NCI-H446 treated with DMSO at 0.1 percent for 48 hours (cell line): Measurements from ENCODE around the gene SMCHD1.
"Not testable (repeated sequence)": the region's sequence is repeated elsewhere in the genome, so short reads cannot be mapped to it uniquely, and the experiment has no call there.

Experiments used
- DNase-seq: peaks from one replicate; lab custom pipeline; 2025; lab: John Stamatoyannopoulos, UW

SMCHD1 gene

GRCh38 chr18:2814928-2815327 is 159.4 kb downstream of the SMCHD1 start:
- no peak for DNase-seq

DNA sequence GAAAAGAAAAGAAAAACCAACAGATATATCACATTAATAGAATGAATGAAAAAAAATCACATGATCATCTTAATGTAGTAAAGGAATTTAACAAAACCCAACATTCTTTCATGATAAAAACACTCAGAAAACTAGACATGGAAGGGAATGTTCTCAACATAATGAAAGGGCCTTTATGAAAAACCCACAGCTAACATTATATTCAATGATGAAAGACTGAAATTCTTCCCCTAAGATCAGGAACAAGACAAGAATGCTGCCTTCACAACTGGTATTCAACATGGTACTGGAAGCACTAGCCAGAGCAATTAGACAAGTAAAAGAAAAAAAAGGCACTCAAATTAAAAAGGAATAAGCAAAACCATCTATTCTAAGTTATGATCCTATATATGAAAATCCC is 162.8 kb downstream of the SMCHD1 start:
- DNase-seq: no peak

- no peak for DNase-seq
Observed at GRCh38 chr18:2821695-2822094, 166.2 kb downstream of the SMCHD1 start.

DNA sequence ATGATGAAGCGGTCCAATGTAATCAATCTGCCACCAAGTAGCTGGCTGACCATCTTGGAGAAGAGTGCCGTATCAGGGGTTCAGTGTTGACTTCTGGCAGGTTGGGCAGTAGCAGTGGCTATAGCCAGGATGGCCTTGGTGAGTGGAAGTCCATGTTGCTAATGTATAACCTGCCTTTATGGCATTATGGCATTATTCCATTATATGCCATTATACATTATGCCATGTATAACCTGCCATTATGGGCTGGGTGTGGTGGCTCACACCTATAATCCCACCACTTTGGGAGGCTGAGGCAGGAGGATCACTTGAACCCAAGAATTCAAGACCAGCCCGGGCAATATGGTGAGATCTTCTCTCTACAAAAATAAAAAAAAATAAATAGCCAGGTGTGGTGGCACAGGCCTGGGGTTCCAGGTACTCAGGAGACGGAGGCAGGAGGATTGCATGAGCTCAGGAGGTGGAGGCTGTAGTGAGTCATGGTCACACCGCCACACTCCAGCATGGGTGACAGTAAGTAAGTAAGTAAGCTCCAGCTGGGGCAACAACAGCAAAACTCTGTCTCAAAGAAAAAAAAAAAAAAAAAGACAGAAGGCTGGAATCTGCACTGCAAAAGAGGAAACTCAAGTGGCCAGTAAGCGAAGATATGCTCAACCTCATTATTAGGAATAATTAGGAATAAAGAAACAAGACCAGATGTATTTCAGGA is 166.8 kb downstream of the SMCHD1 start:
- DNase-seq: no peak

DNA sequence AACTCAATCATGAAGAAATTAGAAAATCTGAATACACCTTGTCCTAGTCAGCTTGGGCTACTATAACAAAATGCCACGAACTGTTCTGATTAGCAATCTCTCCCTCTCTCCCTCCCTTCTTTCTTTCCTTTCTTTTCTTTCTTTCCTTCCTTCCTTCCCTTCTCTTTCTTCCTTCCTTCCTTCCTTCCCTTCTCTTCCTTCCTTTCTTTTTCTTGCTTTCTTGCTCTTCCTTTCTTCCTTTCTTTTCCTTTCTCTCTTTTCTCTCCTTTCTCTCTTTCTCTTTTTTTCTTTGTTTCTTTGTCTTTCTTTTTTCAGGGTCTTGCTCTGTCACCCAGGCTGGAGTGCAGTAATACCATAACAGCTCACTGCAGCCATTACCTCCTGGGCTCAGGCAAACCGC is 167.7 kb downstream of the SMCHD1 start:
- no peak for DNase-seq

DNA sequence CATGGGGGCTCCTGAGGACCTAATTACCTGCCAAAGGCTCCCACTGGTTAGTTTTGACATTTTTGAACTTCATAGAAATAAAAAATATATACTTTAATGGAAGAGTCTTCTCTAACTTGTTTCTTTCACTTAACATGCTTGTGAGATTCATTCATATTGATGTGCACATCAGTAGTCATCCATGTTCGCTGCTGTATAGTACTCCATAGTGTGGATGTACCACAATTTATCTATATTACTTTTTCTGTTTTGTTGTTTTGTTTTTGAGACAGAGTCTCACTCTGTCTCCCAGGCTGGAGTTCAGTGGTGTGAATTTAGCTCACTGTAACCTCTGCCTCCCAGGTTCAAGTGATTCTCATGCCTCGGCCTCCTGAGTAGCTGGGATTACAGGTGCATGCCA is 168.4 kb downstream of the SMCHD1 start:
- DNase-seq: no peak

DNA sequence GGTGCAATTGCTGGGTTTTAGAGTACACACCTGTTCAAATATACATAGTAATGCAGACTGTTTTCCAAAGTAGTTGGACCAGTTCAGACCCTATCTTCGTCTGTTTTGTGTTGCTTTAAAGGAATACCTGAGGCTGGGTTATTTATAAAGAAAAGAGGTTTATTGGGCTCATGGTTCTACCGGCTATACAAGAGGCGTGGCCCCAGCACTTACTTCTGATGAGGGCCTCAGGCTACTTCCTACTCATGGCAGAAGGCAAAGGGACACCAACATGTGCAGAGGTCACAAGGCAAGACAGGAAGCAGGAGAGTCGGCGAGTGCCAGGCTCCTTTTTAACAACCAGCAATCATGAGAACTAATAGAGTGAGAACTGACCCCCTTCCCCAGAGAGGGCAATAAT is 169.3 kb downstream of the SMCHD1 start:
- no peak for DNase-seq

- no peak for DNase-seq
Observed at GRCh38 chr18:2825613-2826175, 170.2 kb downstream of the SMCHD1 start.

DNA sequence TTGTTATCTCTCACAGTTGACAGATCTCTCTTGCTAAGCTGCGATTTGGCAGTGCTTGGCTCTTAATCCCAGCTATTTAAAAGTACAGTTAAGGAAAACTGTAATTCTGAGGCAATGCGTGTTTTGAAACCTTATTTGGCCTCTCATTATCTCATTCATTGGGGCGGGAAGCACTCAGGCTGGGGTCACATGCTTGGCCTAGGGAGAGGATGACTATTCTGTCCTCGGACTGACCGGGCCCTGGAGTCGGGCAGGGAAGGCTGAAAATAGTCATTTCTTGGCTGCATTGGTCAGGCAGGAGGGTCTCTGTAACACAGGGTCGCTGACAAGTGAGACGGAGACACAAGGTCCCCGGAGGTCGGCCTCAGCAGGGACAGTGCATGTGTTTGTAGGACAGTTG is 171.1 kb downstream of the SMCHD1 start:
- no peak for DNase-seq

- no peak for DNase-seq
Observed at GRCh38 chr18:2827061-2827460, 171.5 kb downstream of the SMCHD1 start.

- not testable (repeated sequence) for DNase-seq
Observed at GRCh38 chr18:2836118-2836517, 180.6 kb downstream of the SMCHD1 start.

GRCh38 chr18:2837290-2837689 is 181.8 kb downstream of the SMCHD1 start:
- DNase-seq: not testable (repeated sequence)

DNA sequence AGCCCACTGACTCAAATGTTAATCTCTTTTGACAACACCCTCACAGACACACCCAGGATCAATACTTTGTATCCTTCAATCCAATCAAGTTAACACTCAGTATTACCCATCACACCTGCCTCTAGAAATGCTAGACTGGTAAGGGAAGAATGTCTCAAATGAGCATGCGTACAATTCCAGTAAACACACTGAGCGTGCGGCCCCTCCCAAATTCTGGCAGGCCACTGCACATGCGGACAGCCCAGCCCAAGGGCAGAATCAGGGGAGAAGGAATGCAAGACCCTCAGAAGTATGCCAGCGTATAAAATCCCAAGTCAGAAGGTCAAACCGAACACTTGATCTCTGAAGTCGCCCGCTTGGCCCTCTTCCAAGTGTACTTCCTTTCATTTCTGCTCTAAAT is 183.7 kb downstream of the SMCHD1 start:
- DNase-seq: no peak

DNA sequence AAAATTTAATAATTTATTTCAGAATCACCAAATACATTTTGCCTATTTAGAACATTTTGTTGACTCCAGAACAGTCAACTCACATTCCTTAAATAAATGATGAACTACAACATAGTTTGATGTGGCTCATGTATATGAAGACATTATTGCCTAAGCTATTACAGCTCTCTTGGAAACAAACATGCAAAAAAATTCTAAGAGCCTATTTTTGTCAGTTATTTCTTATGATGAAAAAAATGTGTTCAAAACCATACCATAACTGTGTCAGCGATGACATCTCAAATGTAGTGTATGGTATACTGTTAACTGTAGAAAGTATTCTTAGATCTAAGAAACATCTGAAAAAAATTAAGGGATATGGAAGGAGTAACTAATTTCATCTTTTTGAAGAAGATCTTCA is 185.0 kb downstream of the SMCHD1 start:
- no peak for DNase-seq

- DNase-seq: no peak
Observed at GRCh38 chr18:2843146-2843545, 187.6 kb downstream of the SMCHD1 start.

GRCh38 chr18:2845172-2845571 is 189.6 kb downstream of the SMCHD1 start:
- DNase-seq: no peak

DNA sequence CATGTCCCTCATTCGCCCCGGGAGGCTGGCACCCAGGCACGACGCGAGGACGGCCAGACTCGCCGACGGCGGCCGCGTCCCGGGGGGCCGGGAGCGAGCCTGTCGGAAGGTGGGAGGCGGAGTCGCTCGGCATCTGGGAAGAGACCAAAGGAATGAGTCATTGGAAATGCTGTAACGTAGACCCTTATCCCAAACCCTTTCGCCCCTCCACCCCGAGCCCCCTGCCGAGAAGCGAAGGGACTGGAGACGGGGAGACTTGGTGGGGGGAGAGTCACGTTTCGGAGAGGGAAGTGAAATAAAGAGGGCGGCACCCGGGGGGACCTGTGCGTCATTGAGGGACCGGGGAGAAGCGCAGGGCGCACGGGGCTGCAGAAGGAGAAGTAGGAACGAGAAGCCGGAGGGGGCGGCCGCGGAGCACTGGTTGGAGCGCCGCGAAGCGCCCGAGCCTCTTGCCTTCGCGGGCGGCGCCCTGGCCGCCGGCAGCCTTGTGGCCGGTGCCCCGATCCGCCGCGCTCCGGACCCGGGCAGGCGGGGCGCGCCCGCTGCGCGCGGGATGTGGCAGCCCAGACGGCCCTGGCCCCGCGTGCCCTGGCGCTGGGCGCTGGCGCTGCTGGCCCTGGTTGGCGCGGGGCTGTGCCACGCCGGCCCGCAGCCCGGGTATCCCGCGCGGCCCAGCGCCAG is 191.2 kb downstream of the SMCHD1 start, which contains the start of gene EMILIN2:
TSS of gene EMILIN2 (plus strand) at position 371 of the 681 bp plus-strand sequence. CDS start at position 554, 183 bp downstream.
- no peak for DNase-seq

DNA sequence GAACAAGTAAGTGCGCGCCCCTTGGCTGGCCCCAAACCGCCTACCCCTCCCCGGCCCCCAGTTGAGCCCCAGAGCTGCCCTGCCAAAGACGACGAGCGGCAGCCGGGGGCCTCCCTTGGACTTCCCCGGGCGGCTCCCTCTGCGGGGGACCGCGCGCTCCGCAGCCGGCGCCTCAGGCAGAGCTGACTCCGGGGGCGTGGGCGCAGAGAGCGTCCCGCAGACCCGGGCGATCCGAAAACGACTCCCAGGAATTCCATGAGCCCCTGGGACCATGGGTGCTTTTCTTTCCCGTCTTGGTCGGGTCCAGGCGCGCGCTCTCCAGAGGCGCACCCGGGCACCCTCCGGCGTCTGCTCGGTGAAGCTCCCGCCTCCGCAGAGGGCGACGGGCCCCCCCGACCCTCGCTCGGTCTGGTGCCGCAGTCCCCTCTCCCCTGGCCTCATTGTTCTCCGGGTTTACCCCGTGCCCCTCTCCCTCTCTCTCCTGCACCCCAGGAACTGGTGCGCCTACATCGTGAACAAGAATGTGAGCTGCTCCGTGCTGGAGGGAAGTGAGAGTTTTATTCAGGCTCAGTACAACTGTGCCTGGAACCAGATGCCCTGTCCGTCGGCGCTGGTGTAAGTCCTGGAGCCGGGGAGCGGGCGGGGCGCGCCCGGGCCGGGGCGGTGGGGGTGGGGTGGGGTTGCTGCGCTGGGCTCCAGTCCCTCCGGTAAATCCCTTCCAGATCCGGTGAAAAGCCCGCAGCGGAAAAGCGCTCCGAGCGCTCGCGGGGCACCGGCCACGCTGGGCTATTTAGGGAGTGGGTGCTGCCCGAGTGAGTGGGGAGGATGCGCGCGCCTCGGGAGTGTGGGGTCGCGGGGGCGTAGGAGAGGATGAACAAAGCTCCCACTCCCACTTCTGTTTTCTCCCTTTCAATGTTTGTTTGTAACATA is 192.1 kb downstream of the SMCHD1 start:
- no peak for DNase-seq

GRCh38 chr18:2848247-2849246 is 193.0 kb downstream of the SMCHD1 start:
- DNase-seq: no peak

GRCh38 chr18:2850816-2851215 is 195.3 kb downstream of the SMCHD1 start:
- no peak for DNase-seq

GRCh38 chr18:2851771-2852170 is 196.2 kb downstream of the SMCHD1 start:
- no peak for DNase-seq
